Panc1 (cell line): ENCODE measurements around the gene HORMAD2. TPM values are rescaled to one million over a fixed set of nuclear protein-coding genes. Genes with fewer than 3 reads are reported as not detected.
"Not testable (repeated sequence)": the region's sequence is repeated elsewhere in the genome, so short reads cannot be mapped to it uniquely, and the experiment has no call there.

Experiments
- ATAC-seq: fragments of 200-7000 bp; cut with Tn5 transposase; 2 replicates; pipeline ENCODE4 v1.9.1; 2020; ENCODE audit warnings: mild to moderate bottlenecking, moderate library complexity
- BruUV-seq: library from RNA; stranded (reverse); fragments of 400-500 nt; replicated peaks from 2 replicates; lab custom pipeline; 2021; lab: Mats Ljungman, UMichigan
- CTCF ChIA-PET: fragments of 300-600 bp; sonication (Branson Sonifier 250); formaldehyde crosslinking; loops from one replicate; lab custom pipeline; 2022; ENCODE audit warnings: antibody characterized with exemption; lab: Charles Lee
- POLR2A ChIA-PET: fragments of 300-600 bp; sonication (Branson Sonifier 250); formaldehyde crosslinking; loops from one replicate; lab custom pipeline; 2022; ENCODE audit warnings: antibody characterized with exemption; lab: Charles Lee
- DNase-seq: peaks from one replicate; pipeline ENCODE4 v3.0.0-alpha.2; 2010; ENCODE audit warnings: low read depth, low spot score
- H3K27ac ChIP-seq: 2 replicates; pipeline ENCODE4 v1.5.1; 2011; ENCODE audit warnings: mild to moderate bottlenecking, low read length, inconsistent platforms
- H3K27me3 ChIP-seq: fragments of 200-500 bp; sonication (Bioruptor generic); 2 replicates; pipeline ENCODE4 v1.6.0; 2014; ENCODE audit warnings: low read length, inconsistent platforms; ENCODE audit not compliant: control insufficient read depth, insufficient read depth
- H3K36me3 ChIP-seq: fragments of 200-500 bp; sonication (Bioruptor generic); 2 replicates; pipeline ENCODE4 v1.5.1; 2014; ENCODE audit warnings: inconsistent platforms, mild to moderate bottlenecking, low read length, moderate library complexity; ENCODE audit not compliant: control insufficient read depth, insufficient read depth
- H3K4me1 ChIP-seq: 2 replicates; pipeline ENCODE4 v1.5.1; 2011; ENCODE audit warnings: inconsistent platforms, mild to moderate bottlenecking, low read length, moderate library complexity; ENCODE audit not compliant: control insufficient read depth, insufficient read depth
- H3K4me3 ChIP-seq, 2 experiments: 2 replicates each; pipeline ENCODE4 v1.5.1; 2011 to 2012; ENCODE audit warnings: low read depth in 2 of 2, low read length in 2 of 2, mild to moderate bottlenecking in 2 of 2, inconsistent platforms in 1 of 2, moderate library complexity in 1 of 2
- H3K9me3 ChIP-seq: fragments of 200-500 bp; sonication (Bioruptor generic); 2 replicates; pipeline ENCODE4 v1.5.1; 2014; ENCODE audit warnings: low read depth, mild to moderate bottlenecking, inconsistent platforms, low read length, moderate library complexity; ENCODE audit not compliant: control insufficient read depth, insufficient read depth
- CTCF ChIP-seq: fragments of 450-650 bp; IDR thresholded peaks from 2 replicates; pipeline ENCODE4 v1.5.1; 2017; ENCODE audit warnings: mild to moderate bottlenecking
- POLR2AphosphoS5 ChIP-seq: IDR thresholded peaks from 2 replicates; pipeline ENCODE4 v1.6.1; 2012; ENCODE audit warnings: mild to moderate bottlenecking, low read depth, low read length, moderate library complexity
- REST ChIP-seq, 2 experiments: IDR thresholded peaks; 2 replicates each; pipeline ENCODE4 v1.6.1; 2011 to 2012; ENCODE audit warnings: low read depth in 2 of 2, control low read depth in 1 of 2, low read length in 1 of 2, mild to moderate bottlenecking in 1 of 2, moderate library complexity in 1 of 2; ENCODE audit not compliant: insufficient read depth in 1 of 2
- SIN3A ChIP-seq: IDR thresholded peaks from 2 replicates; pipeline ENCODE4 v1.6.1; 2012; ENCODE audit warnings: low read depth, mild to moderate bottlenecking, low read length, moderate library complexity, borderline replicate concordance; ENCODE audit not compliant: insufficient read depth
- TCF7L2 ChIP-seq: IDR thresholded peaks from 2 replicates; pipeline ENCODE4 v1.6.1; 2011; ENCODE audit warnings: mild to moderate bottlenecking, low read depth, low read length, inconsistent platforms
- in situ Hi-C: cut with HindIII; loops from 2 replicates; pipeline ENCODE4 v1.10.0; 2016; ENCODE audit warnings: low sequenced_read_pairs, low pct_unique_long_range_greater_than_20kb
- intact Hi-C: fragments of 100-400 bp; cut with micrococcal nuclease; formaldehyde crosslinking; loops from one replicate; pipeline ENCODE4 v1.10.0; 2022; ENCODE audit not compliant: unreplicated experiment
- total RNA-seq: library from RNA; stranded (reverse); gene quantifications from one replicate; pipeline ENCODE4 v1.2.1, GENCODE V29; 2021; ENCODE audit not compliant: unreplicated experiment

HORMAD2 gene
- total RNA-seq, 1 experiment from 2014 or later: not detected

GRCh38 chr22:30198152-30198825 lies 118.0 kb downstream of the HORMAD2 start:
- no peak for DNase-seq
- ATAC-seq: no peak
- Histone ChIP-seq H3K36me3 (no peaks in the 10 kb centered on the region), H3K27ac (peak overlapping the region; percentile 97), H3K27me3 (no peaks in the 10 kb centered on the region), H3K4me1 (peaks cover 26% of the 10 kb centered on the region), H3K9me3 (peaks cover 6% of the 10 kb centered on the region; the same call in 1 of the 2 replicates), H3K4me3 (no peak overlapping the region)
- in situ Hi-C loops (no loop called here), intact Hi-C loops (no loop called here)
- BruUV-seq: no TSS peak
- CTCF ChIA-PET: no interaction called here
- TF ChIP-seq SIN3A: no peak
- TF ChIP-seq TCF7L2: no peak
- TF ChIP-seq POLR2AphosphoS5: no peak
- TF ChIP-seq REST (IDR thresholded peaks at IDR 0.05; ENCODE audit: insufficient read depth in 1 of 2, low read depth in 2 of 2, low read length in 1 of 2): no peak
- TF ChIP-seq CTCF: no peak
- POLR2A ChIA-PET: no interaction called here

GRCh38 chr22:30198921-30199320 lies 118.7 kb downstream of the HORMAD2 start:
- no peak overlapping the region for H3K4me3 ChIP-seq
- DNase-seq (no peak), ATAC-seq (no peak)
- H3K9me3 ChIP-seq: peaks cover 6% of the 10 kb centered on the region; the same call in 1 of the 2 replicates
- in situ Hi-C loops (no loop called here), intact Hi-C loops (no loop called here)
- peaks cover 26% of the 10 kb centered on the region for H3K4me1 ChIP-seq
- H3K27me3 ChIP-seq: no peaks in the 10 kb centered on the region
- CTCF ChIA-PET: interaction anchor here (0.7 kb wide), 1 partner anchor 9 kb away, joined by 3 read pairs; no protein-coding TSS in a partner anchor
- peak overlapping the region; percentile 97 for H3K27ac ChIP-seq
- POLR2A ChIA-PET: no interaction called here
- BruUV-seq: no TSS peak
- no peak for TF ChIP-seq SIN3A
- TF ChIP-seq CTCF: no peak
- no peak for TF ChIP-seq REST (IDR thresholded peaks at IDR 0.05; ENCODE audit: insufficient read depth in 1 of 2, low read depth in 2 of 2, low read length in 1 of 2)
- TF ChIP-seq POLR2AphosphoS5: no peak
- TF ChIP-seq TCF7L2: no peak
- no peaks in the 10 kb centered on the region for H3K36me3 ChIP-seq

- intact Hi-C loops, POLR2A ChIA-PET, H3K9me3 ChIP-seq, DNase-seq, BruUV-seq, H3K36me3 ChIP-seq, in situ Hi-C loops, H3K27me3 ChIP-seq, CTCF ChIA-PET, H3K4me3 ChIP-seq, ATAC-seq: not testable (repeated sequence)
- Histone ChIP-seq H3K27ac (peak overlapping the region; percentile 20; the same call in 1 of the 2 replicates), H3K4me1 (peaks cover 36% of the 10 kb centered on the region)
Measured at GRCh38 chr22:30200905-30201304, 120.6 kb downstream of the HORMAD2 start.
